ENCODE data around the gene PLEKHA3. TPM values are rescaled to one million over a fixed set of nuclear protein-coding genes. Genes with fewer than 3 reads are reported as not detected.
A peak's percentile ranks its signal among the peaks of the same experiment; 100 is the strongest.

Gene PLEKHA3
- total and polyA plus RNA-seq, 9 of the 15 experiments (the other 6 are each of a cell fraction or from before 2014, with no cell fraction given), result 2.3 to 23.4 (median 10.5) TPM

- TF ChIP-seq E2F6 (IDR thresholded peaks at IDR 0.05; ENCODE audit: borderline replicate concordance in 1 of 2, extremely low read depth in 1 of 2, insufficient read depth in 1 of 2, insufficient read length in 1 of 2, low read depth in 1 of 2, low read length in 1 of 2, poor library complexity in 1 of 2, severe bottlenecking in 1 of 2), result peak; percentile 60 to 72
- TF ChIP-seq ZNF592 (IDR thresholded peaks at IDR 0.05), result peak; percentile 59
- peak; percentile 27; the same call in 1 of the 2 replicates for TF ChIP-seq NFIC (IDR thresholded peaks at IDR 0.05)
- TF ChIP-seq PHB2 (IDR thresholded peaks at IDR 0.05; ENCODE audit: low read depth), result no peak
- TF ChIP-seq RBM25 (IDR thresholded peaks at IDR 0.05; ENCODE audit: low read depth, low read length, severe bottlenecking), result no peak
- no peak for TF ChIP-seq SAFB (IDR thresholded peaks at IDR 0.05; ENCODE audit: borderline replicate concordance, low read depth, low read length)
- TF ChIP-seq BDP1 (IDR thresholded peaks at IDR 0.05; ENCODE audit: insufficient read depth, insufficient read length), result no peak
- TF ChIP-seq ESRRB (CRISPR knock-in tag; IDR thresholded peaks at IDR 0.05; ENCODE audit: borderline replicate concordance), result no peak
- no peak for TF ChIP-seq ZNF384 (IDR thresholded peaks at IDR 0.05; ENCODE audit: low read depth, low read length)
- TF ChIP-seq FOSL1 (tag; conservative IDR thresholded peaks at IDR 0.05), result no peak
- no peak for TF ChIP-seq IRF2 (CRISPR knock-in tag; IDR thresholded peaks at IDR 0.05)
- TF ChIP-seq SMAD2 (IDR thresholded peaks at IDR 0.05; ENCODE audit: low read depth, low read length), result no peak
- no peak for TF ChIP-seq FOXK1 (CRISPR knock-in tag; IDR thresholded peaks at IDR 0.05; ENCODE audit: borderline replicate concordance)
- TF ChIP-seq ZNF445 (CRISPR knock-in tag; IDR thresholded peaks at IDR 0.05; ENCODE audit: low read depth), result no peak
- no peak for TF ChIP-seq ZNF449 (CRISPR knock-in tag; IDR thresholded peaks at IDR 0.05)
- TF ChIP-seq EP300 (IDR thresholded peaks at IDR 0.05; ENCODE audit: low read length), result peak; percentile 57
- TF ChIP-seq POLR2G (IDR thresholded peaks at IDR 0.05; ENCODE audit: low read depth, low read length), result peak; percentile 77
- TF ChIP-seq HDAC6 (IDR thresholded peaks at IDR 0.05; ENCODE audit: low read depth, low read length), result no peak
- TF ChIP-seq NR2C1 (IDR thresholded peaks at IDR 0.05), result peak; percentile 35; the same call in 1 of the 2 replicates
- TF ChIP-seq NR2C1 (tag; IDR thresholded peaks at IDR 0.05), result no peak
- no peak for TF ChIP-seq TSC22D4 (tag; IDR thresholded peaks at IDR 0.05)
- TF ChIP-seq RHOXF2B (CRISPR knock-in tag; conservative IDR thresholded peaks at IDR 0.05), result no peak
- TF ChIP-seq MAZ (CRISPR knock-in tag; conservative IDR thresholded peaks at IDR 0.05 in 1 of 2, IDR thresholded peaks at IDR 0.05 in 1 of 2), result peak; percentile 90 to 95
Observed at GRCh38 chr2:178522950-178523595, 42.8 kb downstream of the PLEKHA3 start (continued).
